ENCODE data around the gene KAT8.
"Not testable (repeated sequence)": the region's sequence is repeated elsewhere in the genome, so short reads cannot be mapped to it uniquely, and the experiment has no call there.

KAT8 gene

DNA sequence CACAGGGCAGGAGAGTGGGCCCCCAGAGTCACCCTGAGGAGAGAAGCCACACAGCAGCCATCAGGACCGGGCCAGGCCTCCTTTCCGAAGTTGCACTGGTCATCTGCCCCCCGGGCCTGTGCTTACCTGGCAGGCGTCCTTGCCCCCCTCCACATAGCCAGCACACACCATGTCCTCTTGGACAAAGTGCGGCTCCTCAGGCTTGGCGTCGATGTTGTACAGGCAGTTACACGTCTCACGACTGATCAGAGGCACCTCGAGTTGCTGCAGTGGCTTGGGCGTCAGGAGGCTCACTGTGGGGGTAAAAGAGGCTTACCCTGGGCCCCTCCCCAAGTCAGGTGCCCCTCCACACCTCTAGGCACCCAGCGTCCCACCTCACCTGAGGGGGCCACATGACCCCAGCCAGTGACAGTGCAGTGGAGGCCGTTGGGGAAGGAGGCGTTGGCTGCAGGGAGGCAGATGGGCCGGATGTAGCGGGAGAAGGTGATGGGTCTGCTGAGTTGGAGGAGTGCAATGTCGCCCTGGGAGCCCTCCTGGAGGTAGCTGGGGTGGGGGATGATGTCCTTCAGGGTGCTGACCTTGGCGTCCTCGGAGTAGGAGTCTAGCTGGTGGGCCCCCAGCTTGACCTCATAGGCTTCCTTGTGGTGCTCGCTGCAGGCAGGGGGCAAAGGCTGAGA, 15.0 kb downstream of the KAT8 start:
- DNase-seq = no peak

DNA sequence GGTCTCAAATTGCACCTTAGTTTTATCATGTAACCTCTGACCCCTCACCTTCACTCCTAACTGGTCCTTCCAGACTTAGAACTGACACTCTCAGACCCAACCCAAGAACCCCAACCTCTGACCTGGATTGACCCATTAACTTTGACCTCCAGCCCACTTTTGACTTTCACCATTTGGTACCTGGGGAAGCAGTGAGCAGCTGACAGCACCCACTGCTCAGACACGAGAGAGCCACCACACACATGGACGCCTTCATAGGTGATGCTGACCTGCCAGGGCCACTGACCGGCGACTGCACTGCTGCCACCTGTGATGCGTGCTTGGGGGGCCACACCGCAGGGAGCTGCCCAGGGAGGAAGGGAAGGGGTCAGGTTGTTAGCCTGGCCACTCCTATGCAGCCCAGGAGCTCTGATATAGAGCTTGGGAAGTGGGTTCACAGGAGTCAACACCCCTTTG, 15.6 kb downstream of the KAT8 start:
- DNase-seq = no peak

DNA sequence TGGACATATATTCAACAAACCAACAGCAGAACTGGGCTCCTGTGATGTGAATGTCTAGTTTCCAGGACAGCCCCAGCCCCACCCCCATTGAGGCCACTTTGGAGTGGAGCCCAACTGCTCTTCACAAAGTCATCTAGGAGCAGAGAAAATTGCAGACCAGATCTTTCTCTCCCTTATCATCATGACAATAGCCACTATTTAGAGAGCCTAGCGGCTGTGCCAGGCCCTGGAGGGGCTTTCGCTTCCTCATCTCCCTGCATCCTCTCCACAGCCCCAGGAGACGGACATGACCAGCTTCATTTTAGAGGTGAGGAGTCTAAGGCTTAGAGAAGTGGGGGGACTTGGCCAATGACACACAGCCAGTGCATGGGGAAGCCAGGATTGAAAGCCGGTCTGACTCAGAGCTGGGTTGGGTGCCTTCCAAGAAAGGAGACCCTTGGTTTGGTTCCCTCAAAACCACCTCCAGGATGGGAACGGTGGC, 16.7 kb downstream of the KAT8 start:
- DNase-seq = peak; percentile 45

DNA sequence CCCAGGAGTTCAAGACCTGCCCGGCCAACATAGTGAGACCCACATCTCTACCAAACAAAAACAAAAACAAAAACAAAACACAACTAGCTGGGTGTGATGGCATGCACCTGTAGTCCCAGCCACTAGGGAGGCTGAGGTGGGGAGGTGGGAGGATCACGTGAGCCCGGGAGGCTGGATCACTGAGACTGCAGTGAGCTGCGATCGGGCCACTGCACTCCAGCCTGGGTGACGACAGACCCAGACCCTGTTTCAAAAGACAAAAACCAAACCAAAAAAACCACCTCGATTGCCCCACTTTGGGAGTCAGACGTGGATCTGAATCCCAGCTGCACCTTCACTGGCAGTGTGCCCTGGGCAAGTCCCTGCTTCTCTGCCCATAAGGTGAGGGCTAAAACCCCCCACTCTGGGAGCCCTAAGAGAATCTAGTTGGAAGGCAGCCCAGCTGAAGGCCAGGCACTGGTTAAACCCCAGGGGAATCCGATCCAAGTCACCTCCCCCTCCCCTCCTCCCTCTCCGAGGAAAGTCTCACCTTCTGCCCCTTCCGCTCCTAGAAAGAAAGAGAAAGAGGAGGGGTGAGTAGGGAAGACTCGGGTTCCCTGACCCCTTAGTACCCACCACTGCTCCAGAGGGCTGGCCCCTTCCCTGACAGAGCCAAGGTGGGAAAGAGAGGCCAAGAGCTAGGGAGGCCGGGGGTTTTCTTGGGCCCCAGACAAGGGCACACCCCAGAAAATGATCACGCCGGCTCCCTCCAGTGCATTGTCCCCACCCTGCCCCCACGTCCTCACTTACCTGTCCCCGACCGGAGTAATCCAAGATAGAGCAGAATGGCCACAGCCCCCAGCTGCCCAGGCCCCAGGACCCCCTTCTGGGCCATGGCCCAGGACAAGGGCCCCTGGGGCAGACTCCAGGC, 17.4 kb downstream of the KAT8 start:
- no peak for DNase-seq

DNA sequence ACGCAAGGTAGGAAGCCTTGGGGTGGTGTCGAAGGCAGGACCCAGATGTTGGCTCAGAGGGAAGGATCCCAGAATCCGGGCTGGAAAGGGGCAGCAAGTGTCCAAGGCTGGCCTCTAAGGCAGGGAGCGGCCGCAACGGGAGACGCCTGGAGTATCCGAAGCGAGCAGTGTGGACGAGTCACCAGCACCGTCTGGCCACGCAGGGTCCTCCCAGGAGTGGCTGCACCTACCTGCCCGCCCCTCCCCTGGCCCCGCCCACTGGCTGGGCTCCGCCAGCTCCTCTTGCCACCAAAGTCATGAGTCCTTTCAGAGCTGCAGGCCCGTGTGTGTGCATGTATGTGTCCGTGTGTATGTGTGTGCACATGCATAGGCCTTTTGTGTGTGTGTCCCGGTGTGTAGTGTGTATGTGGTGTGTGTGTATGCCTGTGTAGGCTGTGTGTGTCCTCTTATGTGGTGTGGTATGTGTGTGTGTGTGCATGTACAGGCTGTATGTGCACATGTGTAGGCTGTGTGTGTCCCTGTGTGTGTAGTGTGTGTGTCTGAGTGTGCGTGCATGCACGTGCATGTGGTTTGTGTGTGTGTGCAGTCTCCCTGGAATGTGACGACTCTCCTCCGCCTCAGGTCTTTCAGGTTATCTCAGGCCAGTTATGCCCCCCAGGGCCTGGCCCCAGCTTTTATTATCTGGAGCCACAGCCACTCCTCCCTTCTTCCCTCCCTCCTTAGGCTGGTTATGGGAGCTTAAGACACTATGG, 18.2 kb downstream of the KAT8 start, which contains the start of gene PRSS8:
PRSS8 (minus strand) TSS at position 193 of the 752 bp plus-strand sequence. CDS start 229 bp downstream, outside the sequence.
- DNase-seq = peak; percentile 42

DNA sequence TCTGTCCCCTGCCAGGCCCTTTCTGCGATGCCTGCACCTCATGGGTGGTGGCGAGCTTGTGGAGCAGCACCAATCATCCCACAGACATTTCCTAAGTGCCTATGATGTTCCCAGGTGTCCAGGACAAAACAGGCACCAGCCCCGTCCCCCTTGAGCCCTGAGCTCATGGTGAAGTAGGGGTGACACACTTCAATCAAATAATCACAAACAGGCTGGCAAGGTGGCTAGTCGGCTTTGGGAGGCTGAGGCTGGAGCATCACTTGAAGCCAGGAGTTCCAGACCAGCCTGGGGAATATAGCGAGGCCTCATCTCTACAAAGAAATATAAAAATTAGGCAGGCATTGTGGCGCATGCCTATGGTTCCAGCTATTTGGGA, 18.8 kb downstream of the KAT8 start:
- DNase-seq = no peak

DNA sequence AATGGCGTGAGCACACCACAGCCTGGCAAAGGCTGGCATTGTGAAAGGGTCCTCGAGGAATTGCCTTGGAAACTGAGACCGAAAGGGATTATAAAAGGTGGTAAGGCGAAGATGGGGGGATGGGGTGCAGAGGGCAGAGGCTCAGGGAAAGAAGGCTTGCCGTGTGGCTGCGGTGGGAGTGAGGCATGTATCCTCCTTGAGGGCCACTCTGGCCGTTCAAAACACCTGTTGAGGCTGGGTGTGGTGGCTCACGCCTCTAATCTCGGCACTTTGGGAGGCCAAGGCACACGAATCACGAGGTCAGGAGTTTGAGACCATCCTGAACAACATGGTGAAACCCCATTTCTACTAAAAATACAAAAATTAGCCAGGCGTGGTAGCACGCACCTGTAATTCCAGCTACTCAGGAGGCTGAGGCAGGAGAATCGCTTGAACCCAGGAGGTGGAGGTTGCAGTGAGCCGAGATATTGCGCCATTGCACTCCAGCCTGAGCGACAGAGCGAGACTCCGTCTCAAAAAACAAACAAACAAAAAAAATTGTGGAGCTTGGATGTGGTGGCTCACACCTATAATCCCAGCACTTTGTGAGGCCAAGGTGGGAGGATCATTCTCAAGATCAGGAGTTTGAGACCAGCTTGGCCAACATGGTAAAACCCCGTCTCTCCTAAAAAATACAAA, 19.5 kb downstream of the KAT8 start:
- not testable (repeated sequence) for DNase-seq

DNA sequence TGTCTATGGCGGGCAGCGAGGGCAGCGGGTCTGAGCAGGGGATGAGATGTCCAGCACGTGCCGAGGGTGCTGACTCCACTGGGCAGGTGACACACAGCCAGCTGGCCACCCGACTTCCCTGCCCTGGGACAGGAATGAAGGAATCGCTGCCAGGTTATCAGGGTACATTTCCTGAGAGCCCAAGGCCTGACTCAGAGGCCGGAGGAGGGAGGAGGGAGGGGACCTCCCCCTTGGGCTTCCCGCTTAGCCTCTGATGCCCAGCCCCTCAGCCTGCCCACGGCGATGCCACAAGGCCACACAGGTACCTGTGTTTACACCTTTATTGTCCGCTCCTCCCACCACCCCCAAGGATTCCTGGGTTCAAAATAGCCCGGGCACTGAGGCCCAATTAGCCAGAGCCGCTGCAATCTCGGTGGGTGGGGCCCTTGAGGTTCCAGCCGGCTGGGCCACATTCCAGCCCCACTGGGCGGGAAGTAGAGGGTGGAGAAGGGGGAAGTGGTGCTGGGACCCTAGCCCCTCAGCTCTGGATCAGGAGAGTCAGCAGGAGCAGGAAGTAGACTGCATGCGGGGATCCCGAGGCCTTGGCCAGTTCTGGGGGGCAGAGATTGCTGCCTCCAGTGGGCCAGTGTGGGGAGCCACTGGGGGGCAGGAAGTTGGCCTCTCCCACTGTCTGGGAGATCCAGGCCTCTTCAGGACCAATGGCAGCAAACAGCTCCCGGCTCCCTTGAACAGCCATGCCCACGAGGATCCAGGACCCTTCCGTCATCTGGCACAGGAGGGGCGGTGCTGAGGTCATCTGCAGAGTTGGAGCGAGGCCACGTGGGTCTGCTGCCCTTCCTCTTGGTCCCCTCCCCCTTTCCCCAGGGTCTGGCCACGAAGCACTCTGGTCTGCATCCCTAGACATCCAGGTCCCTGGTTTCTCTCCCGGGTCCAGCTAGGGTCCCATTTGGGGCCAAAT, 21.4 kb downstream of the KAT8 start:
- DNase-seq = no peak

DNA sequence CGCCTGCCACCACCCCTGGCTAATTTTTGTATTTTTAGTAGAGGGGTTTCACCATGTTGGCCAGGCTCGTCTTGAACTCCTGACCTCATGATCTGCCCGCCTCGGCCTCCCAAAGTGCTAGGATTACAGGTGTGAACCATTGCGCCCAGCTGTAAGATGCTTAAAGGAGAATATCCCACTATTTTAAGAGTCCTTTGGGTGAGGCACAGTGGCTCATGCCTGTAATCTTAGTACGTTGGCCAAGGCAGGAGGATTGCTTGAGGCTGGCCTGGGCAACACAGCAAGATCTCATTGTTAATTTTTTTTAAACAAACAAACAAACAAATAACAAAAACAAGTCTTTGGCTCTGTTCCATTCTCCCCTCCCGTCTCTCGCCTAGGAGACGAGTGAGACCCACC, 23.6 kb downstream of the KAT8 start:
- DNase-seq = not testable (repeated sequence)

DNA sequence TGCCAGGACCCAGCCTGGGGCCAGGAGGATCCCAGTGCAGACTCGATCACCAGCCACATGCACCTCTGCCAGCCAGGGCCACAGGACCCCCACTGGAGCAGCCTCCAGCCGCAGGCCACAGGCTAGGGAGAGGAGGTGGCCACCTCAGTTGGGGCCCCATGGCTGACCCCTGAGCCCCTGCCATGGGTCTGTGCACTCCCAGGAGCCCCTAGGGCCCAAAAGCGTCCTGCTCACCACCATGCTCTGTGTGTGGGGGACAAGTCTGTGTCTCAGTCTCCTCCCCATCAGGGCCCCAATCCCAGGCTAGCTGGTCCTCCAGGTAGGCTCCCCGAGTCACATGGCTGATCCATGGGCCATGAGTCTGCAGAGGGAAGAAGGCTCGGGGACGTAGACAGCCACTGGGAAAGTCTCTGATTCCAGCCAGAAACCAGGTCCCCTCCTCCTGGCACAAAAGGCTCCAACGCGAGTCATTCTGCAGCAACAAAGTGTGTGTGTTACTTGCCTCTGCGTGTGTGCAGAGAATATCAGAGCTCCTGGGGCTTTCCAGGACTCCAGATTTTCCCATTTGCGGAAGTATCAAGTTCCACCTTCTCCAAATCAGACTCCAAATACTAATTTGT, 24.1 kb downstream of the KAT8 start:
- no peak for DNase-seq

DNA sequence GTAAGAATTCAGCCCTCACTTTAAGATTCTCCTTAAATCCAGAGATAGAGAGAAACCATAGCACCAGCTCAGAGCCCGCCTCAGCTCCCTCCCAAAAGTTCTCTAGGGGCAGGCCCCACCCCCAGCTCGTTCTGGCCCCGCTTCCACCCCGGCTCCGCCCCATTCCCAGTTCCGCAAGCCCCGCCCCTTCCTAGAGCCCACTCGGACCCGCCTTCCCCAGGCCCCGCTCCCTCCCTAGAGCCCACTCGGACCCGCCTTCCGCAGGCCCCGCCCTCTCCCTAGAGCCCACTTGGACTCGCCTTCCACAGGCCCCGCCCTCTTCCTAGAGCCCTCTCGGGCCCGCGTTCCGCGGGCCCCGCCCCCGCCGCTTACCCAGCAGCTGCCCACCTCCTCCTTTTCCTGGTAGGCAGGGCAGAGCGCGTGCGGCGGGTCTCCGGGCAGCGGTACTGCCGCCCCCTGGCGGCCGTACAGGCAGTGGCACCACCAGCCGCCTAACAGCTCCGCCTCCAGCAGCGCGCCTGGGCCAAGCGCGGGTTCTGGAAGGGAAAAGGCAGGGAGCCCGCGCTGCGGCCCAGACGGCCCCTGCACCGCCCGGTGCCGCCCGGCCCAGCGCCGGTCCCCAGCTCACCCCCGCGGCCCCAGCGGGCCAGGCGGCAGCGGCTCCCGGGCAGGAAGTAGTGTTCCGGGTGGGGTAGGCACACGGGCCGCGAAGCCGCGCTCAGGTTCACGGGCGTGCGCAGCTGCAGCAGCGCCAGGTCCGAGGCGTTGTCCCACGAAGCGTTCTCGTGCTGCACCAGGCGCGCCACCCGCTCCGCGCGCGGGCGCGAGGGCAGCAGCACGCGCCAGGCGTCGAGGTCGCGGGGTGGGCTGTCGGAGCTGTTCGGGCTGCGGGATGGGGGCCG, 24.9 kb downstream of the KAT8 start:
- DNase-seq = peak; percentile 100

DNA sequence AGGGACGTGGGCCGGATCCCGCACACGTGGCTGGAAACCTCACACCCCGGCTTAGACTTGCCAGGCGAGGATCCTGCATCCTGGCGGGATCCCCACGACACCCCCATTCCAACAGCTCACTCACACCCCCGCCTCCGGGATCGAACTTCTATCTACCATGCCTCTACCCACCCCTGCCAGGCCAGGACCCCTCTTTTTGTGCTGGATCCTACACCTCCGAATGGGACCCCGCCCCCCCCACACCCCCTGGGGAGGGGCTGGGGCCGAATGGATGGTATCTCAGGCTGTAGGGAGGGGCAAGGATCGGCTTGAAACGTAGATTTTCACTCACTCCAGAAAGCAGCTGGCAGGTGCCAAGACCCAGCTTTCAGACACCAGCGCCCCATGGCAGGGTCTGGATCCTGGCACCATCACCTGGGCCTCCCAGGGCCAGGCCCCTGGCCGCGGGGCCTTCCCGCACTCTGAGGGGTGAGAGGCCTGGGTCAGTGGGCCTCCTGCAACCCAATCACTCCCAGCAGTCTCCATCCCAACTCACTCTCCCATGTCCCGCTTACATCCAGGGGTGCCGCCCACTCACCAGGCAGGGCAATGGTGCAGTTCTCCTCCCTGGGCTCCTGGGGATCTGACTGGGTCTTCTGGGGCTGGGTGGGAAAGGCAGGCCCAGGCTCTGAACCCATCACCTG, 25.7 kb downstream of the KAT8 start:
- no peak for DNase-seq

DNA sequence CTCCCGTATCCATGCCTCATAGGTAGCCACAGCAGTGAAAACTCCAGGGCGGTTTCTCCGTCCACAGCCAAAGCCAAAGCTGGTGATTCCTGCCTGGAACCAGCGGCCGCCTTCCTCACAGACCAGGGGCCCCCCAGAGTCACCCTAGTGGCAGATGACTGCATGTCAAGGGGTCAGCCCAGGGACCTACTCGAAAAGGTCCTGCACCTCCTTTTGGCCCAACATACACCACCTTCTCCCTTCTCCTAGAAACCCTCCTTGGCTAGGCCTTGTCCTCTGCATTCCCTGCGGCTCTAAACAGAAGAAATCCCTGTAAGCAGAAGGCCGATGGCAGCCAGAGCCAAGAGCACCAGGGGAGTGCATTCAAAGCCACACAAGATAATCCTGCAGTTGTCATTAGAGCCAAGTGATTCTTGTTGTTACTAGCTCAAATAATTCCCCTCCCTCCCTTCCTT, 26.3 kb downstream of the KAT8 start:
- no peak for DNase-seq

DNA sequence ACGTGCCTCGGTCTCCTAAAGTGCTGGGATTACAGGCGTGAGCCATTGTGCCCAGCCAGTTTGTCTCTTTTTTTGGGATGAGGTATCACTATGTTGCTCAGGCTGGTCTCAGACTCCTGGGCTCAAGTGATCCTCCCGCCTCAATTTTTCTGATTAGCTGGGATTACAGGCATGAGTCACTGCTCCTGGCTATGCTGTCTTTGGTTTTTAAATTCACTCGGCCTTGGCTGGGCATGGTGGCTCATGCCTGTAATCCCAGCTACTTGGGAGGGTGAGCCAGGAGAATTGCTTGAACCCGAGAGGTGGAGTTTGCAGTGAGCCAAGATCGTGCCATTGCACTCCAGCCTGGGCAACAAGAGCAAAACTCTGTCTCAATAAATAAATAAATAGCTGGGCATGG, 27.0 kb downstream of the KAT8 start:
- DNase-seq = not testable (repeated sequence)

DNA sequence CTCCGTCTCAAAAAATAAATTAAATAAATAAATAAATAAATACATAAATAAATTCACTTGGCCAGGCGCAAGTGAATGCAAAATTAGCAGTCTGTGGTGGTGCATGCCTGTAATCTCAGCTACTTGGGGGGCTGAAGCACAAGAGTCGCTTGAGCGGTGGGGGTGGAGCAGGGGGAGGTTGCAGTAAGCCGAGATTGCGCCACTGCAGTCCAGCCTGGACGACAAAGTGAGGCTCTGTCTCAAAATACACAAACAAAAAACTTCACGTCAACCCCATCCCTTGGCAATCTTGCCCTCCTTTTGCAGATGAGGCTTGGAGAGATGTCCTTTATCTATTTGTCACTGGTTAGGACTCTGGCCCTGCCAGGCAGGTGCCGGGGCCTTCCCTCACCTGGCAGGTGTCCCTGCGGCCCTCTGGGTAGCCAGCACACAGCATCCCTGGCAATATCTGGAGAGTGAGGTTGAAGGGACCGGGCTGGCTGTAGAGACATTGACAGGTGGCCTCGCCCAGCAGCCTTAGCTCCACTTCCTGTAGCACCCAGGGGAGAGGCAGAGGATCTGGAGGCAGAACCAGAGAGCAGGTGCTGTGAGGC, 28.0 kb downstream of the KAT8 start:
- no peak for DNase-seq

DNA sequence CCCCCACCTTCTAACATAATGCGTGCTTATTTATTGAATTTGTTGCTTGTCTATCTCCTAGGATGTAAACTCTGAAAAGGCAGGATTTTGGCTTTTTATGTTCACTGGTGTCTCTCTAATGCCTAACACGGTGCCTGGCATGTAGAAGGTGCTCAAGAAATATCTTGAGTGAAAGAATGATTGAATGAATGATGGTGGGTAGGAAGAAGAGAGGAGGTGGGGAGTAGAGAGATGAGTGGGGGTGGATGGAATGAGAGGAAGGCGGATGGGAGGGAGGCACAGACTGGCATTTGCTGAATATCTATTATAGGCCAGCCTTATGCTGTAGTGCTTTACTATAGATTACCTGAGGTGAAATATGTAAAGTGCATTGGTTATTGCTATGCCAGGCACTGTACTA, 30.1 kb downstream of the KAT8 start:
- DNase-seq = no peak

DNA sequence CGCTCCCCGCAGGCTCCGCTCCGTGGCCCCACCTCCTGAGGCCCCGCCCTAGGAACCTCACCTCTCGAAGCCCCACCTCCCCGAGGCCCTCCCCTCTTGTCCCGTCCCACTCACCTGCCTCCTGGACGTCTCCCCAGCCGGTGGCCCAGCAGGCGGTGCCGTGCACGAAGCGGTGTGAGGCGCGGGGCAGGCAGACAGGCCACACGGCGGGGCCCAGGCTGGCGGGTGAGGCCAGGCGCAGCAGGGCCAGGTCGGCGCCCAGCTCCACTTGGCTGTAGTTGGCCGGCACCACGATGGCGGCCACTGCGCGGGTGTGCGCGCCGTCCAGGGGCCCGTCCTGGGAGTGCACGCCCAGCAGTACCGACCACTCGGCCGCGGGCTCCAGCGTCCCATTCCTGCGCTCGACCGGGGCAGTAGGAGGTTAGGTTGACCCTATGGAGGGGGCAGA, 30.8 kb downstream of the KAT8 start:
- no peak for DNase-seq

DNA sequence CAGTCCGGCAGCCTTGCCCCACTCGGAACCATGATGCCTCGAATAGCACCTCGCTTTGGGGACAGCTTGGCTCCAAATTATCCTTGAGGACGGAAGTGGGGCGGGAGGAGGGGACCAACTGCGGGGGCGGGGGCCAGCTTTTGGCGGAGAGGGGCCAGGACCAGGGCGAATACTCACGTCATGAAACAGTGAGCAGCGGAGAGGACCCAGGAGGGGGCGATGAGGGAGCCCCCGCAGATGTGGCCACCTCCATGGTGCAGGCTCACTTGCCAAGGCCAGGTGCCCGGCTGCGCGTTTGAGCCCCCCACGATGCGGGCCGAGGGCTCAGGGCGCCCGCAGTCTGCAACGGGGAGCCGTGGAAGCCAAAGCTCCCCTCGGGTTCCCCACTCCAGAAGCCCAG, 31.4 kb downstream of the KAT8 start:
- no peak for DNase-seq

DNA sequence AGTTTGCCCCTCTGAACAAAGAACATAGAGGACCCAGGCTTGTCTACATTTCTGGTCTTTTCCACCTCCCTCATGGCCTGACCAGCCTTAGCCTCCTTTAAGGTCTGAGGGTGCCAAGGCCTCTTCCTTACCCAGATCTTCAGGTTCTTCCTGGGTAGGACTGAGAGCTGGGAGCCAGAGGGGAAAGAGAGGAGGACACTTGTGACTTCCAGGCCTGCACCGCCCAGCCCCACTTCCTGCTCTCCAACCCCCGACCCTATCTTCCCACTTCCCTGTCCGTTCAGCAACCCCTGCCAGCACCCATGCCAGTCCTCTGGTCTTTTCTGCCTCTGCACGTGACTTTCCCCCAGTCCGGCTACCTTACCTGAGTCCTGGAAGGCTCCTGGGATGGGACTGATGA, 31.9 kb downstream of the KAT8 start:
- DNase-seq = no peak

Data from hematopoietic multipotent progenitor cell treated with erythropoietin and hydrocortisone succinate and interleukin-3 and kit ligand, for 4 days (in vitro differentiated cells).